Stimulated activated naive B cell treated with anti-CD40 and anti-IgM and Interleukin-4, amounts not matched to agents 10 μg/mL and 1 μg/mL and 100 μg/mL, for 72 hours (primary cell): Measurements from ENCODE around the gene OR7G1.

Source experiments
- ATAC-seq, 2 donors: fragments of 150-1000 bp; cut with Tn5 transposase; replicated peaks; 2 replicates each; pipeline ENCODE4 v1.10.0; 2021; ENCODE audit warnings: moderate library complexity in 1 of 2
- DNase-seq: peaks from one replicate; pipeline ENCODE4 v3.0.0; 2021
- H3K27ac Mint-ChIP-seq: one replicate; pipeline ENCODE4 v1.8.0; 2022; ENCODE audit warnings: mild to moderate bottlenecking, mixed read lengths
- H3K27me3 Mint-ChIP-seq, 2 donors: one replicate each; pipeline ENCODE4 v1.8.0; 2022; ENCODE audit warnings: mixed read lengths in 2 of 2
- H3K36me3 Mint-ChIP-seq, 2 donors: one replicate each; pipeline ENCODE4 v1.8.0; 2022; ENCODE audit warnings: mixed read lengths in 2 of 2, mild to moderate bottlenecking in 1 of 2
- H3K4me1 Mint-ChIP-seq, 2 donors: one replicate each; pipeline ENCODE4 v1.8.0; 2022; ENCODE audit warnings: mixed read lengths in 2 of 2, mild to moderate bottlenecking in 1 of 2
- H3K4me3 Mint-ChIP-seq, 2 donors: one replicate each; pipeline ENCODE4 v1.8.0; 2022; ENCODE audit warnings: mild to moderate bottlenecking in 2 of 2, mixed read lengths in 2 of 2, moderate library complexity in 1 of 2
- H3K9me3 Mint-ChIP-seq, 2 donors: one replicate each; pipeline ENCODE4 v1.8.0; 2022; ENCODE audit warnings: mixed read lengths in 2 of 2, mild to moderate bottlenecking in 1 of 2

Gene OR7G1

GRCh38 chr19:9065457-9066014, 50.0 kb downstream of the OR7G1 start:
- no peaks in the 10 kb centered on the region for H3K9me3 Mint-ChIP-seq
- no peaks in the 10 kb centered on the region for H3K36me3 Mint-ChIP-seq

More at GRCh38 chr19:9065457-9066014, 50.0 kb downstream of the OR7G1 start:
- no peak for DNase-seq
- Mint-ChIP-seq H3K4me3 (no peak overlapping the region), H3K4me1 (no peaks in the 10 kb centered on the region), H3K27me3 (peaks cover 0 to 8% of the 10 kb centered on the region in 2 donors), H3K27ac (no peak overlapping the region)
- ATAC-seq = no peak
